Brain pericyte (primary cell): ENCODE measurements around the gene MYLK4.

Source experiments
- DNase-seq: peaks from one replicate; pipeline ENCODE4 v3.0.0-alpha.2; 2012; ENCODE audit warnings: low read depth, low spot score

Gene MYLK4

GRCh38 chr6:2734488-2735166 lies 16.1 kb downstream of the MYLK4 start:
- DNase-seq: no peak

GRCh38 chr6:2733736-2734480 lies 16.8 kb downstream of the MYLK4 start:
- no peak for DNase-seq

- DNase-seq: no peak
Measured at GRCh38 chr6:2733324-2733723, 17.4 kb downstream of the MYLK4 start.

GRCh38 chr6:2732503-2733089 lies 18.1 kb downstream of the MYLK4 start:
- DNase-seq: no peak

GRCh38 chr6:2731281-2731909 lies 19.3 kb downstream of the MYLK4 start:
- no peak for DNase-seq

- DNase-seq: no peak
Measured at GRCh38 chr6:2730353-2731107, 20.2 kb downstream of the MYLK4 start.

- no peak for DNase-seq
Measured at GRCh38 chr6:2729921-2730320, 20.8 kb downstream of the MYLK4 start.

GRCh38 chr6:2725999-2726567 lies 24.6 kb downstream of the MYLK4 start:
- DNase-seq: no peak

- DNase-seq: no peak
Measured at GRCh38 chr6:2725364-2725988, 25.2 kb downstream of the MYLK4 start.

- DNase-seq: no peak
Measured at GRCh38 chr6:2721219-2721618, 29.5 kb downstream of the MYLK4 start.

GRCh38 chr6:2719093-2719455 lies 31.6 kb downstream of the MYLK4 start:
- DNase-seq: no peak

- DNase-seq: no peak
Measured at GRCh38 chr6:2718334-2719092, 32.2 kb downstream of the MYLK4 start.

- no peak for DNase-seq
Measured at GRCh38 chr6:2716936-2717700, 33.6 kb downstream of the MYLK4 start.

- no peak for DNase-seq
Measured at GRCh38 chr6:2715737-2716136, 35.0 kb downstream of the MYLK4 start.

GRCh38 chr6:2714111-2714895 lies 36.4 kb downstream of the MYLK4 start:
- DNase-seq: peak; percentile 48

GRCh38 chr6:2713473-2714110 lies 37.1 kb downstream of the MYLK4 start:
- DNase-seq: no peak

- DNase-seq: no peak
Measured at GRCh38 chr6:2712102-2712501, 38.6 kb downstream of the MYLK4 start.

GRCh38 chr6:2710412-2710811 lies 40.3 kb downstream of the MYLK4 start:
- DNase-seq: no peak
